ENCODE results near the gene ACADVL. TPM values are rescaled to one million over a fixed set of nuclear protein-coding genes. Genes with fewer than 3 reads are reported as not detected.

ACADVL gene
- total RNA-seq (2022; extraction: Qiagen RNA extraction): 322 to 414 TPM (median 394 TPM) in 5 replicates

GRCh38 chr17:7219812-7220592 lies at the start of gene ACADVL, which contains the start of gene DLG4:
TSS of gene ACADVL (plus strand) at chr17:7219938. CDS start at chr17:7219985, 47 bp downstream.
TSS of gene DLG4 (minus strand) at chr17:7219836.

DNA sequence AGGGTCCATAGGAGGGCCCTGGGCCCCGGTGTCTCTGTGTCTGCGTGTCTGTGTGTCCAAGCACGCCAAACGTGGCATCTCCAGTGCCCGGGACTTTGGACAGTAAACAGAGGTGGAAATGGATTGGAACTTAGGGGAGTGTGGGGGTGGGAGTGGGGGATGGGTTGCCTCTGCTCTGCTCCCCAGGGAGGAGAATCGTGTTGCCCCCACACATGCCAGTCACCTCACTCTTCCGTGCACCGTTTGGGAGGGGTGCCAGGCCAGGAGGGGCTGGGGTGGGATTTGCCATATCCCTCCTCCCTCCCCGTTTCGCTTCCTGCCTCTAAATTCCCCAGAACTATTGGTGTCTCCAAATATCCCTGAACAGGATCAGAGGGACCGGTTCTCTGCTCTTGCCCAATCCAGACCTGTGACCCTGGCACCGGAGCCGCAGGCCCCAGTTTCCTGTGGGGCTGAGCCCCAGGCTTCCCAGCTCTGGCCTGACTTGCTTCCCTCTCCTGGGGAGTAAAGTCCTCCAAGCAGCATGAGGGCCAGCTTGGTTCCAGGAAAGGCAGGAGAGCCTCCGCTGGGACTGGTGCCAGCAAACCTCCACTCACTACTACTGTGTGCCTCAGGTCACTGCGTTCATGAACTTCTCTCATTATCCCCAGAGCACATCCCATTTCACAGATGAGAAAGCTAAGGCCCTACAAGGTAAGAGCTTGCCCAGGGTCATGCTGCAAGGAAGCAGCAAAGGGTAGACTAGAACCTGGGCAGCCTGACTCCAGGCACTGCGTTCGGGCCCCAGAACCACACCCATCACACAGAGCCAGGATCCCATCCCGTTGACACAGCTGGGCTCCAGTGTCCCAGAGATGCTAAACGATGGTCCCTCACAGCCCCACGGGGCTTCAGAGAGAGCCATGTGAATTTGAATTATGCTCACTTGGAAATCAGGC lies 40.2 kb upstream of the ACADVL start, which contains the start of gene ASGR1:
ASGR1 (minus strand) TSS at position 54 of the 938 bp plus-strand sequence. CDS start 807 bp downstream, outside the sequence.

GRCh38 chr17:7234083-7234951 lies 14.6 kb downstream of the ACADVL start, which contains the start of gene DVL2:
TSS of gene DVL2 (minus strand) at chr17:7234517. CDS start at chr17:7234262, 255 bp downstream.

DNA sequence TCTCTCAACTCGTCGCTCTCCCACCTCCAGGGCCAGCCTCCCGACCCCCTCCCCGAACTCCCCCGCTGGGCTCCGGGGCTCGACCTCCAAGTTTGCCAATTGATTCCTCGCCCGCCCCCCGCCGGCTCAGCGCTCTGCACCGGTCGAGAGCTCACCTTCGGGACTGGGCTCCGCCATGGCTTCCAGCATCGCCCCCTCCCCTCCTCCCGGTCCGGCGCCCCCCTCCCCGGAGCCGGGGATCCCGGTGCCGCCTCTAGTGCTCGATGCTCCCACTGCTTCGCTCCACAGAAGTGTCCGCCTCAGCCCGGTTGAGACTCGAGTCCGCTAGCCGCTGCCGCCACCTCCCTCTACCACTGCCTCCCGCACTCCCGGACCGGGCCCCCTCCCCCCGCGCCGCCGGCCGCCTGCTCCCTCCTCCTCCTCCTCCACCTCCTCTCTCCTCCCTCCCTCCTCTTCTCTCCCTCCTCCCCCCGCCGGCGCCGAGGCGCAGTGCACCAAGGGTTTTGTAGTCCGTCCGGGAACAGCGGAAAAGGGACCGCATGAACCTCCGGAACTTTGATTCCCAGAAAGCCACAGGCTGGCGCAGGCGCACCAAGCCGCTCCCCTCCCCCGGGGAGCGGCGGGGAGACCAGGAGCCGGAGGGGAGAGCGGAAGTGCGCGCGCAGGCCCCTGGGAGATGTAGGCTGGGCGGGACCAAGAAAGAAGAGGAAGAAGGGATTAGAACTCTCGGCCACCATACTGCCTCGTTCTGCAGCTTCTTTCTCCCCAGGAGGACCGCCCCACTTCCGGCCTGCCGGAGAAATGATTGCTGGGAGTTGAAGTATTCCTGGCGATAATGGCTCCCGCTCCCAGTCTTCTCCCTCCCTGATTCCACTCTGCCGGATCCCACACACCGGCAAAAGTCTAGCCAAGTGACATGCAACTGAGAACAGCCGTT lies 19.6 kb downstream of the ACADVL start, which contains the start of gene PHF23:
PHF23 (minus strand) TSS at position 367 of the 937 bp plus-strand sequence; CDS start at position 189, 178 bp downstream.

GRCh38 chr17:7241783-7242716 lies 22.3 kb downstream of the ACADVL start, which contains the start of gene GABARAP:
TSS of gene GABARAP (minus strand) at chr17:7242449. CDS start at chr17:7242330, 119 bp downstream.

DNA sequence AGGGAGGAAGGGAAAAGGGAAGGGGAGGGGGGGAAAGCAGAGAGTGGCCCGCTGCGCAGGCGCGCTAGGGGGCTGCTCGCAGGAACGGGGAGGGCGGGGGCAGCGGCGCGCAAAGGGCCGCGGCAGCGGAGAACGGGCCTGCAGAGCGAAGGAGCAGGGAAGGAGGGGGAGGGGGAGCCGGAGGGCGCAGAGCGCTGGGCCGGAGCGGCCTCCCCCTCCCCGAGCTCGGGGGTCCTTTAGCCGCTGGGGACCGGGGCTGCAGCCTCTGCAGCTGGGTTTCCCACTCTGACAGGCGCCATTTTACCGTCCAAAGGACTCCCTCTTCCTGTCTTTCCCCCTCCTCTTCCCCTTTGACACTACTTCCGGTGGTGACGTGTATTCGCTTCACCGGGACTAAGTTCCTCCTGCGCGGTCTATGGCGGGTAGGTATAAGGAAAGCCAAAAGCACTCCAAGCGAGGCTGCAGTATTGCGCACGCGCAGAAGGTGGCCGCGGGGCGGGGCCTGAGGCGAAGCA lies 32.0 kb downstream of the ACADVL start, which contains the start of gene CTDNEP1:
CTDNEP1 (minus strand) TSS at position 74 of the 515 bp plus-strand sequence. CDS start 438 bp downstream, outside the sequence.

GRCh38 chr17:7252176-7253043 lies 32.7 kb downstream of the ACADVL start, which contains the start of gene ELP5:
TSS of gene ELP5 (plus strand) at chr17:7252215. CDS start at chr17:7252551, 336 bp downstream.

GRCh38 chr17:7262192-7262934 lies 42.6 kb downstream of the ACADVL start, which contains the start of gene CLDN7:
TSS of gene CLDN7 (minus strand) at chr17:7262478. CDS start at chr17:7262043, 435 bp downstream.

Other genes with a start within 250 kb of the ACADVL start
- not detected in 5 replicates for gene ALOX12, start 223.9 kb upstream of the ACADVL start, total RNA-seq (2022; extraction: Qiagen RNA extraction)
- gene RNASEK, start 207.3 kb upstream of the ACADVL start, total RNA-seq (2022; extraction: Qiagen RNA extraction): 435 to 504 TPM (median 443 TPM) in 5 replicates
- not detected in 5 replicates for gene BCL6B, start 196.9 kb upstream of the ACADVL start, total RNA-seq (2022; extraction: Qiagen RNA extraction)
- gene SLC16A13, start 183.9 kb upstream of the ACADVL start, total RNA-seq (2022; extraction: Qiagen RNA extraction): 6.5 to 9.3 TPM (median 8.9 TPM) in 5 replicates
- not detected in 5 replicates for gene SLC16A11, start 175.8 kb upstream of the ACADVL start, total RNA-seq (2022; extraction: Qiagen RNA extraction)
- not detected in 5 replicates for gene CLEC10A, start 139.7 kb upstream of the ACADVL start, total RNA-seq (2022; extraction: Qiagen RNA extraction)
- 0.12 to 0.16 TPM in 2 of 5 replicates, not detected in the others for gene ASGR2, start 105.1 kb upstream of the ACADVL start, total RNA-seq (2022; extraction: Qiagen RNA extraction)
- gene ASGR1, start 40.6 kb upstream of the ACADVL start, total RNA-seq (2022; extraction: Qiagen RNA extraction): 0.70 to 1.4 TPM (median 0.89 TPM) in 5 replicates
- 5.7 to 7.8 TPM (median 6.6 TPM) in 5 replicates for gene DLG4, start 102 bp upstream of the ACADVL start, total RNA-seq (2022; extraction: Qiagen RNA extraction)
- 37.0 to 41.9 TPM (median 40.1 TPM) in 5 replicates for gene DVL2, start 14.6 kb downstream of the ACADVL start, total RNA-seq (2022; extraction: Qiagen RNA extraction)
- 89.8 to 111 TPM (median 96.3 TPM) in 5 replicates for gene PHF23, start 19.5 kb downstream of the ACADVL start, total RNA-seq (2022; extraction: Qiagen RNA extraction)
- 685 to 777 TPM (median 698 TPM) in 5 replicates for gene GABARAP, start 22.5 kb downstream of the ACADVL start, total RNA-seq (2022; extraction: Qiagen RNA extraction)
- 222 to 242 TPM (median 228 TPM) in 5 replicates for gene CTDNEP1, start 31.8 kb downstream of the ACADVL start, total RNA-seq (2022; extraction: Qiagen RNA extraction)
- gene ELP5, start 32.3 kb downstream of the ACADVL start, total RNA-seq (2022; extraction: Qiagen RNA extraction): 125 to 155 TPM (median 140 TPM) in 5 replicates
- 2.2 to 3.7 TPM (median 2.6 TPM) in 5 replicates for gene CLDN7, start 42.5 kb downstream of the ACADVL start, total RNA-seq (2022; extraction: Qiagen RNA extraction)
- 0.39 to 0.59 TPM (median 0.50 TPM) in 5 replicates for gene SLC2A4, start 61.8 kb downstream of the ACADVL start, total RNA-seq (2022; extraction: Qiagen RNA extraction)
- 0.43 to 0.55 TPM (median 0.44 TPM) in 5 replicates for gene YBX2, start 74.7 kb downstream of the ACADVL start, total RNA-seq (2022; extraction: Qiagen RNA extraction)
- 1,618 to 1,808 TPM (median 1,704 TPM) in 5 replicates for gene EIF5A, start 87.7 kb downstream of the ACADVL start, total RNA-seq (2022; extraction: Qiagen RNA extraction)
- 73.9 to 101 TPM (median 95.3 TPM) in 5 replicates for gene GPS2, start 95.4 kb downstream of the ACADVL start, total RNA-seq (2022; extraction: Qiagen RNA extraction)
- gene NEURL4, start 109.4 kb downstream of the ACADVL start, total RNA-seq (2022; extraction: Qiagen RNA extraction): 26.4 to 30.2 TPM (median 28.4 TPM) in 5 replicates
- gene ACAP1, start 116.6 kb downstream of the ACADVL start, total RNA-seq (2022; extraction: Qiagen RNA extraction): 1.2 to 3.9 TPM (median 3.1 TPM) in 5 replicates
- 10.5 to 13.8 TPM (median 12.9 TPM) in 5 replicates for gene KCTD11, start 132.2 kb downstream of the ACADVL start, total RNA-seq (2022; extraction: Qiagen RNA extraction)
- not detected in 5 replicates for gene TMEM95, start 135.2 kb downstream of the ACADVL start, total RNA-seq (2022; extraction: Qiagen RNA extraction)
- gene TNK1, start 161.2 kb downstream of the ACADVL start, total RNA-seq (2022; extraction: Qiagen RNA extraction): 1.4 to 2.1 TPM (median 1.7 TPM) in 5 replicates
- gene PLSCR3, start 174.6 kb downstream of the ACADVL start, total RNA-seq (2022; extraction: Qiagen RNA extraction): 38.8 to 44.7 TPM (median 42.7 TPM) in 5 replicates
- gene TMEM256, start 184.2 kb downstream of the ACADVL start, total RNA-seq (2022; extraction: Qiagen RNA extraction): 171 to 224 TPM (median 215 TPM) in 5 replicates
- gene NLGN2, start 187.9 kb downstream of the ACADVL start, total RNA-seq (2022; extraction: Qiagen RNA extraction): 12.7 to 19.0 TPM (median 15.5 TPM) in 5 replicates
- gene SPEM1, start 200.4 kb downstream of the ACADVL start, total RNA-seq (2022; extraction: Qiagen RNA extraction): 0.08 to 0.13 TPM in 2 of 5 replicates, not detected in the others
- not detected in 5 replicates for gene SPEM2, start 205.7 kb downstream of the ACADVL start, total RNA-seq (2022; extraction: Qiagen RNA extraction)
- gene SPEM3, start 208.9 kb downstream of the ACADVL start, total RNA-seq (2022; extraction: Qiagen RNA extraction): 0.02 to 0.03 TPM in 2 of 5 replicates, not detected in the others
- 10.1 to 14.8 TPM (median 13.3 TPM) in 5 replicates for gene TMEM102, start 215.5 kb downstream of the ACADVL start, total RNA-seq (2022; extraction: Qiagen RNA extraction)
- gene FGF11, start 219.6 kb downstream of the ACADVL start, total RNA-seq (2022; extraction: Qiagen RNA extraction): 0.93 to 1.1 TPM (median 1.0 TPM) in 5 replicates
- gene CHRNB1, start 225.1 kb downstream of the ACADVL start, total RNA-seq (2022; extraction: Qiagen RNA extraction): 7.0 to 11.7 TPM (median 9.1 TPM) in 5 replicates